Thyroid gland (tissue), 4 donors: ENCODE results near the gene CFAP20DC.

Experiments used
- POLR2A ChIP-seq, 2 donors: fragments of 450-650 bp; IDR thresholded peaks; one replicate each; pipeline ENCODE4 v1.6.1; 2017; ENCODE audit warnings: antibody characterized with exemption in 2 of 2, mild to moderate bottlenecking in 2 of 2, moderate library complexity in 1 of 2
- TF ChIP-seq, protein P1 (sequence below), 6 experiments: fragments of 200-600 bp in 3 of 6; fragments of 450-650 bp in 3 of 6; sonication (generic) in 3 of 6; IDR thresholded peaks; one replicate each; pipeline ENCODE4 v1.5.1; 2016 to 2019; ENCODE audit warnings: antibody characterized with exemption in 6 of 6, mild to moderate bottlenecking in 2 of 6, inconsistent platforms in 1 of 6, moderate library complexity in 1 of 6

DNA sequence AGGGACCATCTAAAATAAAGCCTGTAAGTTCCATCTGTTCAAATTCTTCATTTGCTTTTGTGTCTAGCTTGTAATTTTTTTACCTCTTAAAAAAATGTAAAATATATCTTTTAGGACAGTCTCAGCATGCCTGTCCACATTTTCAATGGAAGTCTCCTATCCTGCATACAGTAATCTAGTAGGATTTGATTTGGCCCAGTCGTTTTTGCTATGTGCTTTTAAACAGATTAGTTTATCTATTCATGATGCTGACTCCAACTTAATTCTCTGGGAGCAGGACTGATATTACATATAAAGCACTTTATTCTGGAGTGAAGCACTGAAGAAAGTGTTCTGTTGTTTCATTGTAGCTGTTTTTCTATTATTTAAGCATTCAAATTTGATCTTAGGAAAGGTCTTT is 38.9 kb upstream of the CFAP20DC start:
- TF ChIP-seq, protein P1, sequence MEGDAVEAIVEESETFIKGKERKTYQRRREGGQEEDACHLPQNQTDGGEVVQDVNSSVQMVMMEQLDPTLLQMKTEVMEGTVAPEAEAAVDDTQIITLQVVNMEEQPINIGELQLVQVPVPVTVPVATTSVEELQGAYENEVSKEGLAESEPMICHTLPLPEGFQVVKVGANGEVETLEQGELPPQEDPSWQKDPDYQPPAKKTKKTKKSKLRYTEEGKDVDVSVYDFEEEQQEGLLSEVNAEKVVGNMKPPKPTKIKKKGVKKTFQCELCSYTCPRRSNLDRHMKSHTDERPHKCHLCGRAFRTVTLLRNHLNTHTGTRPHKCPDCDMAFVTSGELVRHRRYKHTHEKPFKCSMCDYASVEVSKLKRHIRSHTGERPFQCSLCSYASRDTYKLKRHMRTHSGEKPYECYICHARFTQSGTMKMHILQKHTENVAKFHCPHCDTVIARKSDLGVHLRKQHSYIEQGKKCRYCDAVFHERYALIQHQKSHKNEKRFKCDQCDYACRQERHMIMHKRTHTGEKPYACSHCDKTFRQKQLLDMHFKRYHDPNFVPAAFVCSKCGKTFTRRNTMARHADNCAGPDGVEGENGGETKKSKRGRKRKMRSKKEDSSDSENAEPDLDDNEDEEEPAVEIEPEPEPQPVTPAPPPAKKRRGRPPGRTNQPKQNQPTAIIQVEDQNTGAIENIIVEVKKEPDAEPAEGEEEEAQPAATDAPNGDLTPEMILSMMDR (IDR thresholded peaks at IDR 0.05), result no peak
- TF ChIP-seq POLR2A (IDR thresholded peaks at IDR 0.05), result no peak
